ENCODE measurements around the gene EXTL1. TPM values are rescaled to one million over a fixed set of nuclear protein-coding genes. Genes with fewer than 3 reads are reported as not detected.

EXTL1 gene
- polyA plus RNA-seq, 1 of the 3 experiments (the other 2 are of a cell fraction): 0.58 TPM

GRCh38 chr1:26079178-26079563 is 57.6 kb downstream of the EXTL1 start:
- Histone ChIP-seq H3K27ac (ENCODE audit: low read depth in 2 of 2, low read length in 1 of 2) (no peak overlapping the region), H3K79me2 (ENCODE audit: insufficient read depth) (no peaks in the 10 kb centered on the region), H4K20me1 (ENCODE audit: insufficient read depth) (no peaks in the 10 kb centered on the region), H3K4me2 (no peak overlapping the region), H3K4me3 (ENCODE audit: low read depth in 2 of 2, low read length in 1 of 2) (no peak overlapping the region), H3K27me3 (ENCODE audit: insufficient read depth) (peaks cover 3% of the 10 kb centered on the region; the same call in 1 of the 2 replicates), H3K9me2 (no peaks in the 10 kb centered on the region), H3F3A (replicated peaks; ENCODE audit: insufficient read depth) (no peaks in the 10 kb centered on the region), H3K9me3 (no peaks in the 10 kb centered on the region), H3K4me1 (ENCODE audit: control insufficient read depth in 1 of 2, insufficient read depth in 2 of 2, low read depth in 1 of 2, low read length in 1 of 2) (no peaks in the 10 kb centered on the region), H3K9ac (no peak overlapping the region), H2AFZ (ENCODE audit: low read depth) (no peak overlapping the region), H3K36me3 (replicated peaks in 1 of 2; ENCODE audit: control insufficient read depth in 1 of 2, insufficient read depth in 2 of 2, low read length in 1 of 2) (no peaks in the 10 kb centered on the region)
- DNase-seq: no peak
- ChIA-PET POLR2A (no interaction called here), CTCF (interaction anchor here (0.6 to 1.5 kb wide), 5 partner anchors 21 to 338 kb away, joined by 3 to 4 read pairs (median 3); no protein-coding TSS in a partner anchor)
- WGBS (ENCODE audit: low lambda C conversion rate): 71% methylated on average over 6 of the region's 7 CpGs
- TF ChIP-seq REST (IDR thresholded peaks at IDR 0.05; ENCODE audit: low read depth, low read length) (no peak), TAF1 (IDR thresholded peaks at IDR 0.05; ENCODE audit: borderline replicate concordance, low read depth, low read length) (no peak), IRF3 (IDR thresholded peaks at IDR 0.05; ENCODE audit: low read depth, low read length) (no peak), FOSL2 (IDR thresholded peaks at IDR 0.05; ENCODE audit: borderline replicate concordance, low read depth) (no peak), RXRA (IDR thresholded peaks at IDR 0.05; ENCODE audit: borderline replicate concordance, low read depth) (no peak), EZH2phosphoT487 (IDR thresholded peaks at IDR 0.05; ENCODE audit: borderline replicate concordance, low read depth) (no peak), TEAD4 (IDR thresholded peaks at IDR 0.05; ENCODE audit: borderline replicate concordance, insufficient read depth) (no peak), JUND (IDR thresholded peaks at IDR 0.05) (no peak), PBX3 (IDR thresholded peaks at IDR 0.05) (no peak)

All from SK-N-SH (cell line).